Inferior parietal cortex (tissue), 1 donor: ENCODE measurements around the gene ADCY1.

ENCODE experiments used
- DNase-seq: peaks from one replicate; pipeline ENCODE4 v3.0.0-alpha.2; 2016; ENCODE audit errors: extremely low spot score

Gene ADCY1

DNA sequence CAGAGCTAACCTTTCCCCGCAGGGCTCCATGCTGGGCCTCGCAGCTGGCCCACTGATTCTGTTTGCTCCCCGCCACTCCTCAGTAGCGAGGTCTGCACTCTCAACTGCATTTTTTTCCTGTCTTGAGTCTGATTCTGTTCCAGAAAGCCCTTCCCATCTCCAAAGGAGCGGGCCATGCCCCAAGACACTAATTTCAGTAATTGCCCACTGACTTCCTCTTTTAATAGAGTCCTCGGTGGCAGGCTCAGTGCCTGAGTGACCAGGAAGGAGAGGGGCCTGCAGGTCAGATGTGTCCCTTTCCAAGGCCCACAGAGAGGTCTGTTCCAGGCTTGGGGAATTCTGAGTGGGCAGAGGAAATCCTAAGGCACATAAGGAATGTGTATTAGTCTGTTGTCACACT, 77.4 kb downstream of the ADCY1 start:
- DNase-seq, result no peak

GRCh38 chr7:45652630-45653029, 78.5 kb downstream of the ADCY1 start:
- no peak for DNase-seq

DNA sequence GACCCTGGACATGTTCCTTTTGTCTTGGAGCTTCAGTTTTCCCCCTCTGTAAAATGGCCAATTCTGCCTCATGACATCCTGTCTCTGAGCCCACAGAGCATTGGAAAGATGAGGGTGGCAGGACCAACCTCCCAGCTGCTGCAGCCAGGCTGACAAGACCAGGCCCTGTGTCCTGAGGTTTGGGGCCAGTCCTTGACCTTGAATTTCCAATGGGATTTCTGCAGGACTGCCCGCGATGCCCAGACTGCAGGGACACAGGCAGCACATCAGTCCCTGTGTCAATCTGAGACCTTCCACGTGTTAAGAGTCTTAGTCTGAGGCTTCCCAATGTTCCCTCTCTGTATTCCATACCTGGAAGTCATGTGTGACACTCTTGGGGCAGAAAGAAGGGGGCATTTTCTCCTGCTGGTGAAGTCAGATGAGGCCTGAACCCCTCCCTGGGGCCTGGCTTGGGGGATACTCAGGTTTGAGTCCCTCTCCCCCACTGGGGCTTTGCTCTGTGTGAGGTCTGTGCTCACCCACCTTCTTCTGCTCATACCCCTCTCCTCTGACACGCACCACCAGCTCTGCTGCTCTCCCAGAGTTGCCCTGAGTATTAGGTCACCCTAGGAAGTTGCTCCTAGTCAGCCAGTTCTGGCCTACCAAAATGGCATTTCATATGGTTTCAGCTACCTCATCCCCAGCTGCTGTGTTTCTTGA, 79.2 kb downstream of the ADCY1 start:
- DNase-seq, result no peak

DNA sequence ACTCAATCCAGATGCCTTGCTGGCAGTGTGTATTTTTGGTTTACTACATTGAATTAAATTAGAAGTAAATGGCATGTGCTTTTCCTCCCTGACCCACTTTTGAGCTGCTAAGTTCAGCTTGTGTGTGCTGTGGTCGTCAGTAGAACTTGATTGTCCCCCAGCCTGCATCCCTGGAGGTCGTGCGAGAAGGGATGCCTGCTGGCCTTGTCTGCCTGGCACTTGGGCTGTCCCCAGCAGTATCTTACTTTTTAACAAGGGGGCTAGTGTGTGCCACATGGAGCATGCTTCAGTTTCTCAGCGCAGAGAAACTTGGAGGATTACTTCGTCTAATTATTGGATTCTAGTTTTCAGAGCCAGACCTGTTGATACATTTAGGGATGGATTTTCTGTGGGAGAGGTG, 80.2 kb downstream of the ADCY1 start:
- DNase-seq, result no peak

DNA sequence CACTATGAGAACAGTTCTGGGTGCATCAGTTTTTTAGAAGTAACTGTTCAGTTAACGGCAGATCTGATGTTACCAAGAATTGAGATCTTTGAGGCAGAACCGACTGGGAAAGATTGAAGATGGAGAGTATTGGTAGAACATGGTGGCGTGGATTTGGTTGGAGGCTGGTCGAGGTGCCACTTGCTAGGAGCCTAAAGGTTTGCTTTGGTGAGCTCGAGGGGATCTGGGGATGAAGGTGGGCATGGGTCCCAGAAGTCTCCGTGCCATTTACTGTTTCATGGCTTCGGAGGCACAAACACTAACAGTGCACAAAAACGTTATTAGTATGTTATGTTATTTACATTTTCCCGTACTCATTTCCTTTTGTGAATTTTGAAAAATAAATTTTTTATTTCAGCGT, 81.4 kb downstream of the ADCY1 start:
- no peak for DNase-seq

DNA sequence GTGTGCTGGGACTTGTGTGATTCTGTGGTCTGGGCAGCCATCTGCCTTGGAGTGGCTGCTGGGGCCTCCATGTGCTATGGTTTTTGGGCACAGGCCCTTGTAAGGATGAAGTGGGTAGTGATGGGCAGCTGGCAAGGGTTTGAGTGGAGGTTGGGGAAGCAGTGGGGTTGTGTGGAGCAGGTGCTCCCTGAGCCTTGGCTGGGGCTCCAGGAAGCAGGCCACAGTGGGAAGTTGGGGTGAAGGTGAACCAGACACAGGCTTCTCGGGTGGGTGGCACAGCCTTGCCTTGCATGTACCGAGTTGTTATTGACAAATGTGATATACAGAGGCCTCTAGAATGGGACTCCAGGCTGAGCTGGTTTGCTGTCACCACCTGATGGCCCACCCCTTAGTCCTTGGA, 82.3 kb downstream of the ADCY1 start:
- no peak for DNase-seq

- no peak for DNase-seq
Measured at GRCh38 chr7:45657136-45657889, 83.1 kb downstream of the ADCY1 start.

GRCh38 chr7:45657890-45658715, 83.9 kb downstream of the ADCY1 start:
- no peak for DNase-seq

DNA sequence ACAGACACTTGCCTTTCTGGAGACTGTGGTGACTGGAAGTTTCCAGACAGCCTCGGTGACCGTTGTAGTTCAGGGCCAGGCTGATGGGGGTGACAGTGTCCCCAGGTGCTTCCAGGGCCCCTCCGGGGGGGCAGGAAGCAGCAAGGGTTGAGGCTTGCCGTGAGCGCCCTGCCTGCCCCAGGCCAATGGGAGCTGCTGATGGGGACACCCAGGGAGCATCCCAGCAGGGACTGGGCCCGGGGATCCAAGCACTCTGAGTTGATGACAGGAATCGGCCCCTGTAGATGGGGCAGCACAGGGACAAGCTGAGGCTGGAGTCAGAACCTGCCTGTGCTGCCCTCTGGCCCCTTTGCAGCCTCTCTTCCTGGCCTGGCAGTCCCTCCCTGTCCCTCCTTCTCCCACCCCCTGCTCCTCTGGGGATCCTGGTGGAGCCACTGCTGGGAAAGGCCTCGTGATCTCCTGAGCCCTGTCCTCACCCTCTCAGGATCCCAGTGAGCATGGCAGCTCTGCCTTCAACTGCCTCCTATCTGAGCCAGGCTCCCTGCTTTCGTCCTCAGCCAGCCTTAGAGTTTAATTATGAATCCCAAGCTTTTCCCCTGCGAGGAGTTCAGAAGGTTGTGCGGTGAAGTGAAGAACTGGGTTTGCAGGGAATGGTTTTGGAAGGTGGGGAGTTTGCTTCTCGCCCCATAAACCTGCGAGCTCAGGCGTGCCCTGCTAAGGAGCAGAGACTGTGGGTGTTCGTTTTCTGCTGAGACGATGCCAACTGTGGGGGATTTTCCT, 84.7 kb downstream of the ADCY1 start:
- no peak for DNase-seq

GRCh38 chr7:45659496-45660139, 85.5 kb downstream of the ADCY1 start:
- no peak for DNase-seq

GRCh38 chr7:45660201-45660900, 86.2 kb downstream of the ADCY1 start:
- no peak for DNase-seq

DNA sequence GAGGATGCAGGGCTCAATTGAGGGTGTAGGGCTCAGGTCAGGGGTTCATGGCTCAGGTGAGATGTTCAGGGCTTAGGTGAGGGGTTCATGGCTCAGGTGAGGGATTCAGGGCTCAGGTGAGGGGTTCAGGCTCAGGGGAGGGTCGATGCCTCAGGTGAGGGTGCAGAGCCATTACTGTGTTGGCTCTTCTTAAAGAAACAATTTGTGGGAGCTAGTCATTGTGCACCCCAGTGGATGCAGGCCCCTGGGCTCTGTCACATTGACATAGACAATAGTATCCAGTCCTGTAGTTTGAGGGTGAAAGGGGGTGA, 86.7 kb downstream of the ADCY1 start:
- DNase-seq, result no peak

- no peak for DNase-seq
Measured at GRCh38 chr7:45661302-45661995, 87.3 kb downstream of the ADCY1 start.

DNA sequence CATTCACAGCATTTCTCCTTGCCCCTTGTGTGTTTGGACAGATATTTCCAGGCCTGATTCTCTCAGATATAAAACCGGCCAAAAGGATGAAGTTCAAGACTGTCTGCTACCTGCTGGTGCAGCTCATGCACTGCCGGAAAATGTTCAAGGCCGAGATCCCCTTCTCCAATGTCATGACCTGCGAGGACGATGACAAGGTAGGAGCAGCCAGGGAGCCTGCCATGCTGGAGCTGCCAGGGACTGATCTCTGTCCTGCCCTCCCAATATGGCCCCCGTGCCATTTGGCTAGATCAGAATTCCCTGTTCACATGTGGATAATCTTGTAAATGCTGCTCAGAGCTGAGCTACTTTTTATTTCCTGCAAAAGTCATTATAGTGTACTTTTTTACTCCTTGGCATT, 87.8 kb downstream of the ADCY1 start:
- DNase-seq, result no peak

- no peak for DNase-seq
Measured at GRCh38 chr7:45662540-45663166, 88.5 kb downstream of the ADCY1 start.

GRCh38 chr7:45663167-45663921, 89.2 kb downstream of the ADCY1 start:
- DNase-seq, result no peak

DNA sequence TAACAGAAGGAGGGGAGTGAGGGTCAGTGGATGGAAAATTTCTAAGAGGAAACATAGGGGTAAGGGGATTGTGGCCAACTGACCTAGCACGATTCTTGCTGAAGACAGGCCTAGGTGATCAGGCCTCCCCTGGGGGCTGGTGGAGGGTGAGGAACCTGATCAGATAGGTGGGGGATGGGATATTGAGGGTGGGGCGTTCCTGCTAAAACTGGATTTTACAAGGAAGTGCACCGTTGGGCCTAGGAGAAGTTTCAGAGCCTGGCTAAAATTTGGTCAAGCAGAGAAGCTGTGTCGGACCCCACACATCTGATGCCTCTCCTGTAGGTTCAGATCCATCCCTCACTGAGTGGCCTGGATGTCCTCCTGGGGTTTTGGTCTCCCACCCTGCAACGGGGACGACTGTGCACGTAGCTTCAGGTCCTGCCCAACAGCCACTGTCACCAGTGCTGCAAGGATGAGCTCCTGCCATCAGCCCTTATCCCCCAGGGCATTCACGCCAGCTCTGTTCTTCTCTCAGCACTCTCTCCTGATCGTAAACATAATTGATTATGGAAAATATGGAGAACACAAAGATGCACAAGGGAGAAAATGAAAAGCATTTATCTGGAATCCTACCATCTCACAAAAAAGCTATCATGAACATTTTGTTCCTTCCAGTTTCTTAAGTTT, 89.9 kb downstream of the ADCY1 start:
- DNase-seq, result no peak

DNA sequence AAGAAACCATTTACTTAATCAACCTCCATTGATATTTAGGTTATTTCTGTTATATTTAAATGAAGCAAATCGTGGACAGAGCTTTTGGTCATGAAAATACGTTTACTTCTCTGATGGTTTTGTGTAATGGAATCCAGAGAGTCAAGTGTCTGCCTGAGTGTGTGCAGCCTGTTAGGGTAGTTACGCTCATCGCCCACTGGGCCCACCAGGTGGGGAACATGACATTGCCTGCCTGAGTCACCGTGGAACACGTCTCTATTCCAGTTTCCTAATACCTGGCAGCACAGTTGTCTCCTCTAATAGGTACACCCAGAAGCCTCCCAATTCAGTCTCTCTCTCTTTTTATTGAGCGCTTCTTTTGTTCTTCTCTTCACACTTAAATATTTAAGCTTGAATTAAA, 91.0 kb downstream of the ADCY1 start:
- no peak for DNase-seq

GRCh38 chr7:45670227-45670626, 96.1 kb downstream of the ADCY1 start:
- no peak for DNase-seq
